Globus pallidus (tissue), 1 donor: ENCODE results near the gene MLLT3.

ENCODE experiments used
- DNase-seq: peaks from one replicate; pipeline ENCODE4 v3.0.0-alpha.2; 2015; ENCODE audit warnings: low spot score

Gene MLLT3

DNA sequence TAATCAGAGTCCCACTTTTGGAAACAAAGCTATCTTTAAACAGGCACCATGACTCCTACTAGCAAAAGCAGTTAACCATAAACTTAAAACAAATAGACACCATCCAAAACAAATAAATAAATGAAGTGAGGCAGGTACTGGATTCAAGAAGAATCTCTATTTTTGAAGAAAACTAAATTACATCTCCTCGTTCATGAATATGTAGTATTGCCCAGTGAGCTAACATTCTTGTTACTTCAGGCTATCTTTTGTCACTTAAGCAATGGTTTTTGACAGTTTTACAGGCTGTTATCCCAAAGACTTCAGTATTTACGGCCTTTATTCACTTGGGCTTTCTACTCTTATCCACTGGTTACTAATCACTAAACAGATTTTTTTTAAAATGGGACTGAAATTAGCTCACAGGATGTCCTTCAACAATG lies 242.5 kb downstream of the MLLT3 start:
- DNase-seq: no peak

GRCh38 chr9:20378851-20379250 lies 243.4 kb downstream of the MLLT3 start:
- no peak for DNase-seq

DNA sequence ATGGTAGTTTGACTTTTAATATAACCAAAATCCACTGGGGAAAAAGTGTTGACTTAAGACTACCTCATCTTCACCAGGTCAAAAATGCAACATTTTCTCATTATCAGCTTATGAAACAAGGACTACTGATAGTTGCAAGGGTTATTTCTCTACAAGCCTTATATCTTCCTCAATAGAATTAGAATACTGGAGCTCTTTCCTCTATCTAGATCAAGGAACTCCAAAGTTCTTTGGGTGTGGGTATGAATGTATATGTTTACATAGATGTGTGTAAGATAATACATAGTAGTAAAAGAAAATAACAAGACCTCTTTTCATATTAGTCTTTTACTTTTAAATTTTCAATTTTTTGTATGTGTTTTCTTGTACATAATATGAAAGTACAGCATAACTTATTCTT lies 244.5 kb downstream of the MLLT3 start:
- no peak for DNase-seq

- no peak for DNase-seq
These were observed 245.4 kb downstream of the MLLT3 start for GRCh38 chr9:20376731-20377375.

DNA sequence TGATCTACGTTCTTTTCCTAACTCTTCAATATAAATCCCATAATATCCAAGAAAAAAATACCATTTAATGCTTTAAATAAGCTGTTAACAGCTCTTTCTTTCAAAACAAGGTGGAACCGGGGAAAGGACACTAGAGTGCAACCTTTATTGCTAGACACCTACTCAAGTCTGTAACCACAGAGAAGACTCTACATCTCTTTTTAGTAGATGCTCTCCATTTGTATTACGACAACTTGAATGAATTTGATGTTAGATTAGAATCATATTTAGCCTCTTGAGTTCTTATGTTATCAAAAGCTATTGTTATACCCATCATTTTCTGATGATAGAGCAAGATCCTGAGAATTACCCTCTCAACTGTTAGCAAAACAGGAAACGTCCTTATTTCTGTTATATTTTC lies 246.3 kb downstream of the MLLT3 start:
- DNase-seq: no peak

- no peak for DNase-seq
These were observed 249.0 kb downstream of the MLLT3 start for GRCh38 chr9:20373263-20373662.

- DNase-seq: no peak
These were observed 252.9 kb downstream of the MLLT3 start for GRCh38 chr9:20369391-20369790.

- no peak for DNase-seq
These were observed 254.4 kb downstream of the MLLT3 start for GRCh38 chr9:20367855-20368254.

- DNase-seq: no peak
These were observed 257.3 kb downstream of the MLLT3 start for GRCh38 chr9:20364959-20365358.

- DNase-seq: no peak
These were observed 259.1 kb downstream of the MLLT3 start for GRCh38 chr9:20363233-20363632.

DNA sequence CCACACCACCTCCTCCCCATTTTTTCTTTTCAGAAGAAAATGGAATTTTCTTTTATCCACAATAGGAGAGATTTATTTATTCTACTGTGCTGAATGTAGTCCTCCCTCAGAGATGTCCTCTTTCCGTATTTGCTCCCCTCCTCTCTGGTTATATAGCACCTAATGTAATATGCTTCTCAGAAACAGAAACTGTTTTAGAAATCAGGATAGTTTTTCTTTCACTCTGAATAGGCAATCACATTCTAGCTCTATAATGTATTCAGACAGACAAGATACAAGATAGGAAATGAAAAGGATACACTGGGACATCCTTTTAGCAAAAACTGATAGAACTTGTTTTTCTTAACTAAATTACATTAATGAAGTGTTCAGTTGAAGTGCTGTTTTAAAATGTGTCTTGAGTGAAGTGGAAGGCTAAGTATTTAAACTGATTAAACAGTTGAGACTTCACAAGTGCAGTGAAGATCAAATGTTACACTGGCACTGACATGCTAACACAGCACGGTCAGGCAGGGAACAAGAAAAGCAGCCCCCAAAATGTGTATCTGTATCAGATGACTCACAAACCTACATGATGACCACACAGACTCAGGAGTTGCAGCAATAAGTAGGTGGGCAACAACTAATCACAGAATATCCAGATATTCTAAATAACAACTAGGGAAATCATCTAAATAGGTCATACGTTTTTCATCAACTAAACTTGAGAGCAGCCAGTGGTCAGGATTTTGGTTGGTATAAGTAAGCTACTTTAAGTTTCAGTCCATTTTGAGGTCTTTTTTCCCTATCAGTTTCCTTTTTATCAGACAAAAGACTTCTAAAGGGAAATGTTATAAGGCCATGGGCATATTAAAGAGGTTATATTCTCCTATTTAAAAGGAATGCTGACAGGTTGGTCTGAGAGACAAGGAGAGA lies 260.4 kb downstream of the MLLT3 start:
- no peak for DNase-seq

- DNase-seq: no peak
These were observed 261.1 kb downstream of the MLLT3 start for GRCh38 chr9:20361229-20361628.

- no peak for DNase-seq
These were observed 264.1 kb downstream of the MLLT3 start for GRCh38 chr9:20358207-20358606.

- DNase-seq: no peak
These were observed 265.3 kb downstream of the MLLT3 start for GRCh38 chr9:20357037-20357432.

DNA sequence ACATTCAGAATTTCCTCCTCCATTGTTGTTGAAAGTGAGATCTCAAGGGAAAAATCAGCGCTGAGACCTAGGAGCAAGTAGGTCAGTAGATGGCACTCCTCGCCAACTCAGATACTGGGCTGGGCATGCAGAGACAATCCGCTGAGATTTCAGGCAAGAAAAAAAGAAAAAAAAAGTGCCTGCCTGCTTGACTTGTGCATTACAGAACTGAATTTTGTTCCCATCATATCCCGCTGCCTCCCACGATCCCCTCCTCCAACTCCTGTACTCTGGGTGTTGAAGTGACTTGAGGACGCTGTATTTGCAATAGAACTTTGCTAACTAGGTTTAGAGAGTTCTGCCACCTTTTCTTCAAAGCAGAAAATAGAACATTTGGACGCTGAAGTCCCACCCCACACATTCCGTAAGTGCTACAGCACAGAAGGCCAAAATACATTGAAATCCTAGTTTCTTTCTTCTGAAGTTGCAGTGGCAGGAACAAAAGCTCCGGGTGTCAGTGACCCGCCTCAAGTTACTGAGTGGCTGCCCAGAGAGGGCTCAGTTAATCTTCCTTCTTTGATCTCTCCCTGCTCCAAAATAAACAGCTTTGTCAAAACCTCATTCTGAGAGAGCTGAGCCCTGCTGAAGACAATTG lies 265.8 kb downstream of the MLLT3 start:
- DNase-seq: peak; percentile 78

DNA sequence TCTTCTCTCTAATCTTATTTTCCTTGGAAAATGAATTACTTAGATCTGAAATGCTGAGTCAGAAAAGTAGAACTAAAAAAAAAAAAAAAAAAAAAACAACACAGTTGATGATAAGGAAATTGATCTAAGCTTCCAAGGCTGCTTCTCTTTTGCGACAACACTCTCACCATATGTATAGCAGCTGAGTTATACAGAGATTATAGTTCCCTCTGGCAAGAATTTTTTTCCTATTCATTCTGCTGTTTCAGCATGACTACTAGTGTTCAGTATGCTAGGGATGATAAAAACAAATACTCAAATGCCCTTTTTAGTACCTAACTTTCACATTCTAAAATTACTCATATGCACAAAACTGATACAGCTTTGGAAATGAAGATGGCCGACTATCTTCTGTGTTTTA lies 267.3 kb downstream of the MLLT3 start:
- no peak for DNase-seq

DNA sequence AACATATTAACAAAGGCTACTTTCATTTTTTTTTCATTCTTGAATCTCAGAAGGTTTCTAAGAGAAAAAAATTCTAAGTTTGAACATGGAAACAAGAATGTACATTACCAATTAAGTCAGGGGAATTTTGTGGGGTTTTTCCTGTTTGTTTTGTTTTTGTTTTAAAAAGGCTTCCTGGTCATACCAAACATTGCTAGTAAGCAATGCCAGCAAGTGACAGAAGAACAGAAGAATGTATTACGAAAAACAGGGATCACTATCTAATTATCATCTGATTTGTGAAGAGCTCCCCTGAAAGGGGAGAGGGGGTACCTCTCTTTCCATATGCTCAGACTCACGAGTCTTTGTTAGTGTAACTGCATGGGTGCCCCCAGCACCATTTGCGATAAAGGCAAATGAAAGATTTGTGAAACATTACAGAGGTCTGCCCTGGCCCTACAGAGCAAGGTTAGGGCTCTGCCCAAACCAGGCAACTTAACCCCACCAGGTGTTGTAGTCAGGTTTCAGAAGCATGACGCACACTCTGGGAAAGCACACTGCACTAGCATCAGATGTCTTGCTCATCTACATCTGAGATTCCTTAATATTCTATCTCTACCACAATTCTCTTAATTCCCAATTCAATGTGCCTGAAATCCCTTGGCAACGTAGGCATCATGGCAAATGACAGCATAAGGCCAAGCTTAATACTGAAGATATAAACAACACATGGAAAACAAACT lies 268.2 kb downstream of the MLLT3 start:
- DNase-seq: no peak

GRCh38 chr9:20353524-20353923 lies 268.8 kb downstream of the MLLT3 start:
- no peak for DNase-seq

GRCh38 chr9:20352591-20352990 lies 269.7 kb downstream of the MLLT3 start:
- DNase-seq: no peak

DNA sequence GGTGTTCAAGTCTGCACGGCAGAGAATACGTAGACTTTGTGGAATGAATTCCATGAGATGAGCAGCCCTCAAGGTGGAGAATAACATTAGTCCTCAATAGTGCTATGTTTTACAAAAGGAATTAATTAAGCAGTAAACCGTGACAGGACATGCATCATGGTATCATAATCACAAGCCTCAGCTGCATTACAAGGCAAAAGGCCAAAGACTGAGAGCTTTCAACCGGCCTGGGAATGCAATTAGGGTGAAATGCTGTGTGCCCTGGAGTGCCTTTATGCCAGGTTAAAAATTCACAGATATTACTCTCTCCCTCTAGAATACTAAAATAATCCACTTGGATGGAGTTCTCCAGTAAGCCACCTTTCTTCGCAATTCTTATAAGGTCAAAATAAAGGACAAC lies 270.6 kb downstream of the MLLT3 start:
- no peak for DNase-seq

GRCh38 chr9:20349568-20349967 lies 272.7 kb downstream of the MLLT3 start:
- DNase-seq: no peak

- no peak for DNase-seq
These were observed 279.0 kb downstream of the MLLT3 start for GRCh38 chr9:20343325-20343724.
